MG63 (cell line): Measurements from ENCODE around the gene SP2. TPM values are rescaled to one million over a fixed set of nuclear protein-coding genes. Genes with fewer than 3 reads are reported as not detected.

Experiments used
- DNase-seq: peaks from one replicate; pipeline ENCODE4 v3.0.0-alpha.2; 2020
- H3K27me3 ChIP-seq: fragments of 250-450 bp; sonication (Bioruptor Pico); 2 replicates; pipeline ENCODE4 v1.5.1; 2020; ENCODE audit warnings: mild to moderate bottlenecking, moderate library complexity
- H3K36me3 ChIP-seq: fragments of 250-450 bp; sonication (Bioruptor Pico); 2 replicates; pipeline ENCODE4 v1.5.1; 2020; ENCODE audit warnings: mild to moderate bottlenecking, moderate library complexity
- H3K4me3 ChIP-seq: fragments of 250-450 bp; sonication (Bioruptor Pico); 2 replicates; pipeline ENCODE4 v1.5.1; 2020; ENCODE audit warnings: mild to moderate bottlenecking, moderate library complexity
- H3K9me3 ChIP-seq: fragments of 250-450 bp; sonication (Bioruptor Pico); 2 replicates; pipeline ENCODE4 v1.5.1; 2020; ENCODE audit warnings: mild to moderate bottlenecking, moderate library complexity
- total RNA-seq: library from RNA; depleted of rRNA; stranded (reverse); fragments of >200 nt; shearing (Covaris generic); gene quantifications from 2 replicates; pipeline ENCODE4 v1.2.3, GENCODE V29; 2014; ENCODE audit warnings: low replicate concordance

SP2 gene
- total RNA-seq, 1 experiment from 2014 or later, result 2.3 TPM

DNA sequence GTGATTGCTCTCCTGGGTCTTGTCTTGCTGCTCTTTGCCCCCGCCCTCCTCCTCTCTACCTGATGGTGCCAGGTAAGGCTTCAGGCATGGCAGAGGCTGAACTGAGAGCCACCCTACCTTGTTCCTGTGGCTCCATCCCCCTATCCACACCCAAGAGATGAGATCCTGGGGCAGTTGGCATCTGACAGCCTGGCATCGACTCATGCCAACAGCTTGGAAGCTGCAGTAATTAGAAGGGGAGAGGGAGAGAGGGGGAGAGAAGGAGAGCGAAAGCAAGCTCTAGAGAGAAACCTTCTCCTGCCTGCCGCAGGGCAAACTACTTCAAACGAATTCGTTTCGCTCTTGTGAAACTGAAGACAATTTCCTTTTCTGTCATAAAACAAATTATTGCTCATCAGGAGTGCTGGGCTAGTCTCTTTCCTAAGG is 31.2 kb upstream of the SP2 start:
- peak; percentile 23 for DNase-seq
- H3K4me3 ChIP-seq, result no peak overlapping the region

DNA sequence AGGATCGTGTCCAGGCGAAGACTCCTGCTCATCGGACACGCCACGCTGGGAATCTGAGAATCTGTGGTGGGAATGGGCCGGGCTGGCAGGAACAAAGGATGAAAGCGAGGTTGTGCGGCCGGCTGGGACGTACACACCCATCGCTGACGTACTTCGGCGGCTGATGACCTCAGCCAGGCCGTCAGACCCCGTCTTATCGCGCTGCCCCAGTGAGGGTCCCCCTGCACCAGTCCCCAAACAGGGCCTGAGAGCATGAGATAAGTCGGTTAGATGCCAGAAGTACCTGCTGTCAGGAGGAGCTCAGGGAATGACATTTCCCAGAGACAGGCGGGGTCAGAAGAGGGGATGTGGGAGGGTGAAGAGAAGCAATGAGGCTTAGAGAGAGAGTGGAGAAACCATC is 29.1 kb upstream of the SP2 start:
- peaks cover 3% of the 10 kb centered on the region for H3K9me3 ChIP-seq
- no peak for DNase-seq
- H3K4me3 ChIP-seq, result no peak overlapping the region

More for the DNA sequence above, 31.2 kb upstream of the SP2 start:
- Histone ChIP-seq H3K36me3 (no peaks in the 10 kb centered on the region), H3K9me3 (peaks cover 3% of the 10 kb centered on the region), H3K27me3 (no peaks in the 10 kb centered on the region)

DNA sequence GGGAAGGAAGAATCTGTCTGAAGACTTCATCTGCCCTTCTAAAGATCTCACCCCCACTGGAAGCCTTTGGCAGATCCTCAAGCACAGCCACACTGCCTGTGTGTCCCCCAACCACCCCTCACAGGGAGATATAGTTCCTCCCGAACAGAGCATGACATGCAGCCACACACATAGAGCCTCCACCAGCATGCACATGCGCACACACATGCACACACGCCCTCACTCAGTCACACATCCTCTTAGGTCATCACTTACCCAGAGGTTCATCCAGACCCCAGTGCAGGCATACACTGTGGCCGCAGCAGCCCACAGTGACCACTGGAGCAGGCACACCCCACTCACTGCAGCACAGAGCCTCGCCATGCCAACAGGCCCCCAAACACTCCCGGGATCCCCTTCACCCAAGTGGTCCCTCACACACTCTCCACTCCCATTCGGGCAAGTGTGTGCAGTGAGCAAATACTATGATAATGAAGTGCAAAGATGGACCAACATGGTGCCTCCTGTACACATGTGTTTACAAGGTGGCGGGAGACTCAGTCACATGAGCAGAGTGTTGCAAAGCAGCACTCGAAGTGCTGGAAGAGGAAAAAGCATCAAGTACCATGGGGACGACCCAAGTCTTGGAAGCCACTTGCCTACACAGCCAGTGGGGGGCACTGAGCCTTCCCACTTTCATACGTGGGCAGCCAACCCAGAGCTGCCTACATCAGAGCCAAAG is 28.1 kb upstream of the SP2 start:
- no peaks in the 10 kb centered on the region for H3K36me3 ChIP-seq
- DNase-seq, result no peak
- H3K9me3 ChIP-seq, result peaks cover 3% of the 10 kb centered on the region
- H3K27me3 ChIP-seq, result no peaks in the 10 kb centered on the region
- H3K4me3 ChIP-seq, result no peak overlapping the region

More for the DNA sequence above, 29.1 kb upstream of the SP2 start:
- H3K36me3 ChIP-seq, result no peaks in the 10 kb centered on the region
- H3K27me3 ChIP-seq, result no peaks in the 10 kb centered on the region

DNA sequence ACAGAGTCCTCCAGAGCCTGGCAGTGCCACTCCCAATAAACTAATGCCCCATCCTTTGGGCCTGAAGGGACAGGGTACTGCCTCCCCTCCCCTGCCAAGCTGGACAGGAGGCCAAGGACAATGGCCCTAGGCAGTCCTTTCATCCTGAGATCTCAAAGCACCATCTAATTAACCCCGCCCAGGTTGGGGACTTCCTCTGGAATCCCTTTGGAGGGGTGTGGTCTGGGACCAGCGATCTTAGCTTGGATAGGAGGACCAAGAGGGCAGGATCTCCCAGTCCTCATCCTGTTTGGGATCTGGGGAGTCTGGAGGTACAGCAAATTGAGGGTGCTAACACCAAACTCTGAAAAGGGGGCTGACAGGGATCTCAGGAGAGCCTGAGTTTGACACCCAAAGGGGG is 26.9 kb upstream of the SP2 start:
- no peaks in the 10 kb centered on the region for H3K36me3 ChIP-seq
- DNase-seq, result no peak
- H3K9me3 ChIP-seq, result no peaks in the 10 kb centered on the region
- H3K4me3 ChIP-seq, result no peak overlapping the region
- H3K27me3 ChIP-seq, result no peaks in the 10 kb centered on the region

DNA sequence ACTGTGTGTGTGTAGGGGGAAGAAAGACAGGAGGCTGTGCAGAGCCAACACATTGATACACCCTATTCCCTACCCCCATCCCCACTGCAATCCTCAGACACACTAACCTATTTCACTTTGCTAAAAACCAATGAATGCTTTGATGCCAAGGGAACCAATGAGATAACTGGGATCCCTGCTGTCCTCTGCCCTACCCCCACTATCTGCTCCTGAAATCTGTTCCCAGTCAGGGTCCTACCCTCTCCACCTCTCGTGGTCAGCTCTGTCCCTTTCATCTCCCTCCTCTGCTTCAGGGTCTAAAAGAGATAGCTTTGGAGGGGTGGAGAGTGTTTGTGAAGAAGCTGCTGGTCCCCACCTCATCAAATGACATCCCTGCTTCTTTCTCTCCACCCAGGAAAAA is 26.0 kb upstream of the SP2 start:
- Histone ChIP-seq H3K9me3 (no peaks in the 10 kb centered on the region), H3K27me3 (no peaks in the 10 kb centered on the region), H3K36me3 (no peaks in the 10 kb centered on the region), H3K4me3 (no peak overlapping the region)
- DNase-seq, result no peak

DNA sequence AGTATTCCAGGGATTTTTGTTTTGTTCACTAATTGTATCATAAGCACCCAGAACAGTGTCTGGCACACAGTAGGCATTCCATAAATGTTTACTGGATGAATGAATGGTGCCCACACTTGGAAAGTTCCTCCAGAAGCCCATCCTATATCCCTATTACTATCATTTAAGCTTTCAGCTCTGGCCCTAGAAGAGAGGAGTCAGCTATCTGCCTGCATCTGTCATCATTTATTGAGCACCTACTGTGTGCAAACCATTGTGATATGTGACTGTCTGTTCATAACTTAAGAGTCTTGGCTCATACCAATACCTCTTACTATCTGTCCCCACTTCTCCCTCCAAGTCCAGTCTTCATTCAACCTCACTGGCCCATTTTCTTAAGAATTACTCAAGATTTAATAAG is 25.0 kb upstream of the SP2 start:
- H3K9me3 ChIP-seq, result no peaks in the 10 kb centered on the region
- DNase-seq, result no peak
- no peaks in the 10 kb centered on the region for H3K27me3 ChIP-seq
- no peak overlapping the region for H3K4me3 ChIP-seq
- no peaks in the 10 kb centered on the region for H3K36me3 ChIP-seq

DNA sequence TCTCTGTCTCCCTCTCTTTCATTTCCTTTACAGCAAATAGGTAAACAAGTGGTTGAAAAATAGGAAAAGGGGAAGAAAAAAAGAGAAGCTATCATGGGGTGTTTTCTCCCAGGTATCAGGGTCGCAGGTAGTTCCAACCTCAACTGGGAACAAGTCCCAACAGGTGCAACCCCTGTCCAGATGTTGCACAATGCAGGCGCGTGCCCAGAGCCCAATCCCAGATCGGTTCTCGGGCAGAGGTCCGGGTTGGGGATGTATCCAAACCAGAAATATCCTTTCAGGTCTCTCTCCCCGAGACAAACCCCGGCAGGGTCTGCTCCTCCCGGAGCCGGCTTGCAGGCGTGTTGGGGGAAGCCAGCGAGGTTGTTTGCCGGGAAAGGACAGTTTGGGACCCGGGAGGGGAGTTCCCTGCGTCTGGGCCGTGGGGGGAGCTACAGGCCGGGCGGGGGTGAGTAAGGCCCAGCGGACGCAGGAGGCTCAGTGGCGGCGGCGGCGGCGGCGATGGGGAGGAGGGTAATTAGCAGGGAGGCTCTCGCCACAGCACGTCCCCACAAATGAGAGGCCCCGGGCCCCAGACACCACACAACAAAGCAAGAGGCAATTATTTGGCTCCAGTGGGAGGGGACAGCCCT is 23.9 kb upstream of the SP2 start:
- Histone ChIP-seq H3K36me3 (no peaks in the 10 kb centered on the region), H3K4me3 (no peak overlapping the region), H3K27me3 (no peaks in the 10 kb centered on the region), H3K9me3 (no peaks in the 10 kb centered on the region)
- no peak for DNase-seq

DNA sequence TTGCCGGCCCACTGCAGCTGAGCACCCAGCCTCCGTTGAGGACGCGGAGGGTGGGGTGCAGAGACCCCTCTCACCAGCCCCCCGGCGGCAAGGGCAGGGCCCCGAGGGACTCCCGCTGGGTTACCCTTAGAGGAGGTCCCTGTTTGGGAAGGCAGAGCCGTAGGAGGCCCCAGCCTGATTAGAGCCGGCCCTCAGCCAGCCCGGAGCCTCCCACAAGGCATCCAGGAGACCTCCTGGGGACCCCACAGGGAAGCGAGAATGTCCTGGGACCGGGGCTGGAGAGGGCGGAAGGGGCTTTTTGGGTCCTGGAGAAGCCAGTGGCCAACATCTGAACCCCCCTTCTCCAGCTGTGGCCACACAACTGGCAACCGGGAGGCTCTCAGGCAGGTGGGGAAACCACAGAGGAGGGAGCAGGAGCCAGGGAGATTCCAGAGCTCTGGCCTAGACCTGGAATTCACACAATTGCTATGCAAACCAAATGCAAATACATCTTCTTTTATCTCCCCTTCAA is 23.3 kb upstream of the SP2 start:
- H3K36me3 ChIP-seq, result no peaks in the 10 kb centered on the region
- no peak overlapping the region for H3K4me3 ChIP-seq
- DNase-seq, result no peak
- no peaks in the 10 kb centered on the region for H3K9me3 ChIP-seq
- H3K27me3 ChIP-seq, result no peaks in the 10 kb centered on the region

DNA sequence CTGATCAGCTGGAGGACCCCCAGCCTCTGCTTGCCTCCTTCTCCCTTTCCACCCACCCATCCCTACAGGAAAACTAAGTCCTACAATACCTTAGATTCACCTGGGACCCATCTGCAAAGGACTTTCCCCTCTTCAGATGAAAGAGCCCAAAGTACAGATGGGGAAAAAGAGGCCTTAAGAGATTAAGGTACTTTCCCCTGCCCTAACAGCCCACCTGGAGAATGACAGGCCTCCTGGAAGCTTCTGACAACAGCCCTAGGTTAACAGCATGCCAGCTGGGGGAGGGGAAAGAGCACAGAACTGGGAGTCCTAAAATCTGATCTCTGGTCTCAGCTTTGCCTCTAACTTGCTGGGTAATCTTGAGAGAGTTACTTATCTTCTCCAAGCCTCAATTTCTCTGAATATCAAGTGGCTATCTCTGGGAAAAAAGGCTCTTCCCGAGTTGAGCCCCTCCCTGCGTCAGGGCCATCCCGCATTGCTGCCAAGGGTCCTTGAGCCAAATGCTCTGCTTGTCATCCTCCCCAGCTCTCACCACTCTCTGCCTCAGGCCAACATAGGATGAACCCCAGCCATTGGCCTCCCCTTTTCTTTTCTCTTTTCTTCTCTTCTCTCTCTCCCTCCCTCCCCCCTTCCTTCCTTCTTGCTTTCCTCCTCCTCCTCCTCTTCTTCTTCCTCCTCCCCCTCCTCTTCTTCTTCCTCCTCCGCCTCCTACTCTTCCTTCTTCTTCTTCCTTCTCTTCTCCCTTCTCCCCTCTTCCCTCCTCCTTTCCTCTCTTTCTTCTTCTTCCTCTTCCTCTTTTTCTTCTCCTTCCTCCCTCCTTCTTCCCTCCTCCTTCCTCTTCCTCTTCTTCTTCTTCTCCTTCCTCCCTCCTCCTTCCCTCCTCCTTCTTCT is 22.6 kb upstream of the SP2 start:
- H3K27me3 ChIP-seq, result no peaks in the 10 kb centered on the region
- no peak for DNase-seq
- H3K36me3 ChIP-seq, result no peaks in the 10 kb centered on the region
- H3K9me3 ChIP-seq, result no peaks in the 10 kb centered on the region
- no peak overlapping the region for H3K4me3 ChIP-seq

DNA sequence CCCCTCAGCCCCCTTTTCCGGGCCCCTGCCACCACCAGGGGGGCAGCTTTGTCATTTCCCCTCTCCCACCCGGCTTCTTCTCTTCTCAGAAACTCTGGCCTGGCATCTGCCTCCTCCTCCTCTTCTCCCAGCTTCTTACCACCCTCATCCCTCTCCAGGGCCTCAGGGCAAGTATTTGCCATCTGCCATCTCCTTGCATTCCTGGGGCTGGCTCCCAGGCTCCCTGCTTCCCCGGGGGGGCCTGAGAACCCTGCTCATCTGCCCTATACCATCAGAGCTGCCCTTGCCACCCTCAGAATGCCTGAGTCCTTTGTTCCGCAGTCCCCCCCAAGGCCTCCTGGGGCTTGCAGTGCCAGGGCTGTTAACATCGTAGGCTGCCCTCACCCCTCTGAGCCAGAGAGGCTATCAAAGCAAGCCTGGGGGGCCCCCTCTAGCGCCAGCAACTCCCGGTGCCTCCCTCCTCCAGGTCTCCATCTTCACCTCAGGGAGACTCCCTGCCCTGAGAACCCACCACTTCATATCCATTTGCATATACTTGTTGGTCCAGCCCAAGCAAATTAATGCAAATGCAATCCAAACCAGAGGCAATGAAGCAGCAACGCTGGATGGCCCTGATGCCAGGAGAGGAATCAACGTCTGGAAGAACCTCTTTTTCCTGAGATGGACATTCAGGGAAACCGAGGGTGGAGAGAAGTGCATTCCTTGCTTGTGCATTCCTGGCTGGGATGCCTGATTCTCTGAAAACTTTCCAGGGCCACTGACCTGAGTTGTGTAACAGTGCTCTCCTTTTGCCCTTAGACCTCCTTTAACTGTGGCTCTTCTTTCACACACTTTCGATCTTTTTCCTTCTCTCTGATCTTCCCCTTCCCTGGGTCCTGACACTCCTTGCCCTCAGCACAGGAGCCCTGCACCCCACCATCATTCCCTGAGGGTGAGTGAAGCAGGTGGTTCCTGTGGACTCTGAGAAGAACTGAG is 20.7 kb upstream of the SP2 start:
- H3K36me3 ChIP-seq, result no peaks in the 10 kb centered on the region
- H3K27me3 ChIP-seq, result no peaks in the 10 kb centered on the region
- DNase-seq, result no peak
- H3K4me3 ChIP-seq, result no peak overlapping the region
- H3K9me3 ChIP-seq, result no peaks in the 10 kb centered on the region

DNA sequence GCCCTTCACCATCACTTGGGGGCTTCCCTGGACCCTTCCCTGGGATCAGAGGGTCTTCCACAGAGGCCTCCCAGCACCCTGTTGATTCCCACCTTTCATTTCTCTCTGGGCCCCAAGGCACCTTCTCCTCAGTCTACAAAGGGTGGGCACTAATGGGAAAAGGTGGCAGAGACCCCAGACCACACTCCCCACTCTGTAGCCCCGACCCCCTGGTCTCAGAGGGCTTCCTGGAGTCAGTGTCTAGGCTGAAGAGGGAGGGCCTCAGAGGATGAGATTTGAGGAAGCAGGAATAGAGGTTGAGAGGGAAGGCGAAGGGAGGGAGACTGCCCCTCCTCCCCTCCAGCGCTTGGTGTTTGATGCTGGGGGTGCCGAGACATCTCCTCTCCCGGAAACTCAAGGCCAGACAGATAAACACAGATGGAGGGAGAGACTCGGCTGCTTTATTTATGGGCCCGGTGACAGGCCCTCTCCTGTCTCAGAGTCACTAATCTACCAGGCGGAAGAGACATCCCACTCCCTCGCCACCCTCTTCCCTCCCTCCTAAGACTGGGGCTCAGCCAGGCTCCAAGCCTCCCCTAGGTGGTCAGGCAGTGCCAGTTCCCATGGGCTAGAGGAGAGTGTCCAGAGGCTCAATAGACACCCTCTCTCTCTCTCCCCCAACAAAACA is 18.5 kb upstream of the SP2 start:
- no peaks in the 10 kb centered on the region for H3K27me3 ChIP-seq
- H3K9me3 ChIP-seq, result no peaks in the 10 kb centered on the region
- H3K4me3 ChIP-seq, result no peak overlapping the region
- no peak for DNase-seq
- no peaks in the 10 kb centered on the region for H3K36me3 ChIP-seq

DNA sequence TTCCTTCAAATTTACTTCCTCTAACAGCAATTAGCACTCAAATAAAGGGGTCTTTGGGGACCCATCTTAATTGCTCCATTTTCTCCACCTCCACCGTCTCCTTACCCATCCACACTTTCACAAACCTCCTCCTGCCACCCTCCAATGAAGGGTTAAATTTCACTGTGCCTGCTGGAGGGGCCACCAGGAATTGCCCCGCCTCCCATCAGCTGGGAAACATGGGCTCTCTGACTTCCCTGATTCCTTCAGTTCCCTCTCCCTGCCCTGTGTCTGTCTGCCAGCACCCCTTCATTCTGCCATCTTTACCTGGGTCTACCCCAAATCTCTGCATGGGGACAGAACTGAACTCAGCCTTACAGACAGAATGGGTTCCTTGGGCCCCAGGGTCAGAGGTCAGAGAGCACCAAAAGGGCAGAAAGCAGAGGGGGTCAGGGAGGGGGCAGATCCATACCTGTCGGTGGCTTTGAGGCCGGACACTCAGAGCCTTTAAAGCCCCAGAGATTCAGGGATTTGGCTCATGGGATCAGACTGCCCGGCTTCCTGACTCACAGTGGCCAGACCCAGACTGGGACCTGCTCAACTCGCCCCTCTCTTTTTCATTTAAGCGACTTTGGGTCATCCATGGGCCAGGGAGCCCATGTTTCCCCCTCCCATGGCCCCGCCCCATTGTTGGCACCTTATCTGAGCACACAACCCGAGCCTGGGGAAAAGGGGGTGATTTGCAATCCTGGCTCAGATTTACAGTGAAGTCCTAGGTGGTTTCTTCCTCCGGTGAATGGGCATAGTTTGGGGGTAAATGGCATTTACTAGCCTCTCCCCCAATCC is 17.6 kb upstream of the SP2 start:
- Histone ChIP-seq H3K9me3 (no peaks in the 10 kb centered on the region), H3K36me3 (no peaks in the 10 kb centered on the region), H3K27me3 (no peaks in the 10 kb centered on the region), H3K4me3 (no peak overlapping the region)
- no peak for DNase-seq

DNA sequence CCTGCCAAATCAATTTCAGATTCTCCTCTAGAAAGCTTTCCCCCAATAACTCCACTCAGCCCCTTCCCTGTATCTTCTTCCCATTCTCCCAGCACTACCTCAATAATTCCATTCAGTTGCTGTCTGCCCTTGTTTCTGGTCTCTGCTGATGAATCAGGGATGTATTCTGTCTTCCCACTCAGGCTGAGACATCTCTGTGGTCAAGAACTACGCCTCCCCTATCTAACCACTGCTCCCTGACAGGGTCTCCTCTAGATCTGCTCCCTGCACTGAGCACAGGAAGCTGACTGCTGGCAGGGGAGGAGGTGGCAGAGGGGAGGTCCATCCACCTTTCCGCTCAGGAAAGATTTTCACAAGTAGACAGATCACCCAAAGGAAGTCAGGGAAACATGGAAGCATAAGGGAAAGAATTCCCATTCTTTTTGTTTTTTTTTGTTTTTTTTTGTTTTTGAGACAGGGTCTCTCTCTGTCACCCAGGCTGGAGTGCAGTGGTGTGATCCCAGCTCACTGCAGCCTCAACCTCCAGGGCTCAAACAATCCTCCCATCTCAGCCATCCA is 16.9 kb upstream of the SP2 start:
- DNase-seq, result no peak
- Histone ChIP-seq H3K36me3 (no peaks in the 10 kb centered on the region), H3K9me3 (no peaks in the 10 kb centered on the region), H3K4me3 (no peak overlapping the region), H3K27me3 (no peaks in the 10 kb centered on the region)

DNA sequence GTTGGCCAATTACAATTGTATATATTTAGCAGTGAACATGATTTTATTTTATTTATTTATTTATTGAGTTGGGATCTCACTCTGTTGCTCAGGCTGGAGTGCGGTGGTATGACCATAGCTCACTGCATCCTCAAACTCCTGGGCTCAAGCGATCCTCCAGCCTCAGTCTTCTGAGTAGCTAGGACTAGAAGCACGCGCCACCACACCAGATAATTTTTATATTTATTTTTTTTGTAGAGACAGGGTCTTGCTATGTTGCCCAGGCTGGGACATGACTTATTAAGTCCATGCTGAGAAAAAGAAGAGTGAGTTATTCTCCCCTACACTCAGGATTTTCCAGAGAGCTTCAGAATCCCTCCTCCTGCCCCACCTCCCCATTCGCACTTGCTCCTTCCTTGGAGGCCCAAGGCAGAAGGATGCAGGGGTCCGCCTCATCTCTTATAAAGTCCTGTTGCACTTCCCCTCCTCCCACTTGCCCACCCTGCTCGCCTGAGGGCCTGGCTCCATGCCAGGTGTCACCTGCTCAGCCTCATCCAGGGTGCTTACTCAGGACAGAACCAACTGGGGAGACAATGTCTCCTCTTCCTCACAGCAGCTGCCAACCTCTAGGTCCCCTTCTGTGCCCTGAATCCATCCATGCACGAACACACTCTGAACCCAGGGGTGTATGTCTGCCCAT is 16.1 kb upstream of the SP2 start:
- H3K36me3 ChIP-seq, result no peaks in the 10 kb centered on the region
- no peaks in the 10 kb centered on the region for H3K9me3 ChIP-seq
- H3K27me3 ChIP-seq, result no peaks in the 10 kb centered on the region
- DNase-seq, result no peak
- no peak overlapping the region for H3K4me3 ChIP-seq
